Stimulated activated CD4-positive, alpha-beta T cell treated with anti-CD3 and anti-CD28 coated beads, TNF-alpha, amount 100 ng/mL, for 1 hour (primary cell): ENCODE results near the gene CDS2.

Experiments
- DNase-seq, 3 donors: peaks; one replicate each; pipeline ENCODE4 v3.0.0-alpha.2; 2020; ENCODE audit warnings: low read depth in 3 of 3, low spot score in 1 of 3

CDS2 gene

GRCh38 chr20:5178046-5178445, 51.2 kb downstream of the CDS2 start:
- no peak for DNase-seq

- DNase-seq = no peak
These were observed 53.6 kb downstream of the CDS2 start for GRCh38 chr20:5180421-5180820.

DNA sequence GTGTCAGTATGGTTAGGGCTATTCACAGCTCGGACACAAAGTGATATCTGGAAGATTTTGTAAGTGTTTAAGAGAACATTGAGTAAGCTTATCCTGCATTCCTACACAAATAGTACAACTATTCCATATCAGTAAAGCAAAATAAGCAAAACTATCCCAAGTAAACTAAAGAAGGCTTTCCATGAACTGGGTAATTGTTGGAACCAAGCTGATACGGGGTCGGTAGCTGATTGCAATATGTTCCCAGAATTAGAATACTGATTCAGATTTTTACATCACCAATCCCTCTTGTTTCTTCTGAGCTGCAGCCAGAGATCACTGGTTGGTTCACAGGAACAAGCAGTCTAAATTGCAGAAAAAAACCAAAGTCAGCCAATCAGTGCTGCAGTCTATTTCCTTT, 54.1 kb downstream of the CDS2 start:
- DNase-seq = no peak

GRCh38 chr20:5181492-5181891, 54.7 kb downstream of the CDS2 start:
- DNase-seq = no peak

DNA sequence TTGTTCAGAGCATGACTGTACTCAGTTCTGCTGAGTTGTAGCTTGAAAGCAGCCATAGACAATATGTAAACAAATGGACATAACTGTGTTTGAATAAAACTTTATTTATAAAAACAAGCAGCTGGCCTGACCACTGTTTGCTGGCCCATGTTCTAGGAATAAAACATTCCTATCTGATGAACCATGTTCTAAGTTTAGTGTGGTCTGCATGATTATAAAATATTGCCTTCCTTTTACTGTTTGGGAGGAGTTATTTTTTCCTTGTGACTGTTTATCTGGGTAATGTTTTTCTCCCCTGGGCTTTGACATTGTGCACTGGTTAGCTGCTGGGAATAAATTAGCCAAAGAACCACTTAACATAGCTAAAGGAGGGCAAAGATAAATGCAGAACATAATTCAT, 55.1 kb downstream of the CDS2 start:
- no peak for DNase-seq

DNA sequence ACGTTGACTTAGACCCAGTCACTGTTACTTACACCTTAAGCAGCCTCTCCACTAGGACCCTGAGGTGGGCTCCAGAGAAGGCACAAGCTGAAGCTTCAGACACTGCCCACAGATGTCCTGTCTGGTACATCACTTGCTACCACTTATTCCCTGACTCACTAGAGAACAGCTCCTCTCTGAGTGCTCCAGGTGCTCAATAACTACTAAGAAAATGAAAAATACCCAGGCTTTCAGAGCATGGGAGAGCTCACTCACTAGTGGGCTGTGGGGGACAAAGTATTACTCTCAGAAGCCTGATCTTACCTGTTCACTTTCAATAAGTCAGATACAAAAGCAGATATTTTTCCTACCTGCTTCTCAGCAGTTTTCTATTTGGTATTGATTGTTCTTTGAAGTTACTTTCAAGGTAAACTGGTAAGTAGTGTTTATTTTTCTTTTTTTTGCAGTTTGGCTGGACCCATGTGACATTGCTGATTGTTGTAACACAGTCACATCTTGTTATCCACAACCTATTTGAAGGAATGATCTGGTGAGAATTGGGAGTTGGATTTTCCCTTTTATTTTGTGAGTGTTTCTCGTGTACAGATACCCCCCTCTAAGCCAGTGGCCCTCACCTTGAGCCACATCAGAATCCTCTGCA, 55.9 kb downstream of the CDS2 start:
- no peak for DNase-seq

- DNase-seq = no peak
These were observed 57.1 kb downstream of the CDS2 start for GRCh38 chr20:5183731-5184474.

DNA sequence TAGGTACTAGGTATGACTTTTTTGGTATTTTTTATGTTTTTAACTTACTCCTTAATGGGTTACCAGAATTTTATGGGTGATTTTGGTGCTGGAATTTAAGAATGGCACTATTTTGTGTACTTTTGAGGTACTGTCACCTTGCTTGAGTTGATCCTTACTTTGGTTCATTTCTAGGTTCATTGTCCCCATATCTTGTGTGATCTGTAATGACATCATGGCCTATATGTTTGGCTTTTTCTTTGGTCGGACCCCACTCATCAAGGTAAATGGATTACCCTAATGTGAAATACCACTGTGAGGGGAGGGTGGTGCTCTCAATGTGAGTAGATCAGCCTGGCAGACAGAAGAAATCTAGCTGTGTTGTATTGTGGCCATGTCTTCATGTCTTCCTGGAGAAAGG, 57.9 kb downstream of the CDS2 start:
- DNase-seq = no peak

DNA sequence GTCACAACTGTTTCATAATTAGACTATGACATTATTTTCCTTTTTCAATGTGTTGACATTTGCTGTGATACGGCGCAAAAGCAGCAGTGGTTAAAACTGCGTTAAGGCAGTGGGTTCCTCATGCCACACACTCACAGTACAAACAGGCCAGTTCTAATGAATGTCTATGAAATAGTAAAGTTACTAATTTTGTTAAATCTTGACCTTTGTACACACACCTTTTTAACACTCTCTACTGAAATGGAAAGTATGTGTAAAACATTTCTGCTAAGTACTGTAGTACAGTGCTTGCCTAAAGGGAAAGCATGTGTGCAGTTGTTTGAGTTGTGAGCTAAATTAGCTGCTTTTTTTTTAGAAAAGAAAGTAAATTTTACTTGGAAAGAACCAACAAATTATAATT, 60.3 kb downstream of the CDS2 start:
- no peak for DNase-seq

- no peak for DNase-seq
These were observed 61.9 kb downstream of the CDS2 start for GRCh38 chr20:5188736-5189135.

- DNase-seq = no peak
These were observed 63.1 kb downstream of the CDS2 start for GRCh38 chr20:5189917-5190316.

DNA sequence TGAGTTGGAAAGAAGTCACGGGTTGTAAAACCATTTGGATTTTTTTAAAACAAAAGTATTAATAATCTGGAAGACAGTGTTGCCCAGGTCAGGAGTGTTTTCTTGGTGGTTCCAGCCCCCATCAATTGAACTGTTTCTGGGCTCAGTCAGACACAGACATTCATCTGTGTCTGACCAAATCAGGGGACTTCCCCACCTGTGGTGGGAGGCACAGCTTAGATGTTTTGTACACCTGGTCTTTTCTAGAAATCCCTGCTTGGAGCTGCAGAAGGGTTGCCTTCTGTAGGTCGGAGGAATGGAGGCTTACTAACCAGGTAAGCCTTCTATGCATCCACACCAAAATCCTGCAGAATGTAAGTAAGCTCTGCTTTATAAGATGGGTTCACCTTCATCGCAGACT, 63.6 kb downstream of the CDS2 start:
- DNase-seq = no peak

DNA sequence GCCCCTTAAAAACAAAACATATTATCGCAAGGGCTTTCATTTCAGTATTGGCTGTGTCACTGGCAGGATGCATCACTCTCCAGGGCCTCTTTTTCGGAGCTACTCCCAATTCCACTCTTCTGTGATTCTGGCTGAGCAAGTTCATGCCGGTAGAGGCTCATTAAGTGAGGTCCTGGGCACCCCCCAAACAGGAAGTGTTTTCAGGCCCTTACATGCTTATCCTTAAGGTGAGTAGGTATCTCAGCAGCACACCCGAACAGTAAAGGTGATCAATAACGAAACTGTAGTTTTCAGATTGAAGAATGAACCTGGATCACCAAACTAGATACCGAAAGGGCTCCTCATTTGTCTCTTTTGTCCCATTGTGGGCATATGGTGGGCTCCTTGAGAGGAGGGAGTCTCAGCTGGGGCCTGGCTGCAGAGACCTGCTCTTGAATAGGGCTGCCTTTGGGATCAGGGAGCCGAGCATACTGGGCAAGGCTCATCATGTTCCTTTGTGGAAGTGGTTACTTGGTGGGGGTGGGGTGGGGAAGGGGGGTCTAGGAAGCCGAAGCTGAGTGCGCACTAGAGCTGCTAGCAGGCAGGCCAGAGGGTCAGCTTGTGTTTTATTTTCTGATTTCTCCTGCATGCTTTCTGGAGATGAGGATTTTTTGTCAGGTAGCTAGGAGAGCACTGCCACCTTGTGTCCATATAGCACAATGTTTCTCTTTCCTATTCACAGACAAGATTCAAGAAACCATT, 65.2 kb downstream of the CDS2 start:
- peak in 1 of 3 donors; percentile 13 for DNase-seq

DNA sequence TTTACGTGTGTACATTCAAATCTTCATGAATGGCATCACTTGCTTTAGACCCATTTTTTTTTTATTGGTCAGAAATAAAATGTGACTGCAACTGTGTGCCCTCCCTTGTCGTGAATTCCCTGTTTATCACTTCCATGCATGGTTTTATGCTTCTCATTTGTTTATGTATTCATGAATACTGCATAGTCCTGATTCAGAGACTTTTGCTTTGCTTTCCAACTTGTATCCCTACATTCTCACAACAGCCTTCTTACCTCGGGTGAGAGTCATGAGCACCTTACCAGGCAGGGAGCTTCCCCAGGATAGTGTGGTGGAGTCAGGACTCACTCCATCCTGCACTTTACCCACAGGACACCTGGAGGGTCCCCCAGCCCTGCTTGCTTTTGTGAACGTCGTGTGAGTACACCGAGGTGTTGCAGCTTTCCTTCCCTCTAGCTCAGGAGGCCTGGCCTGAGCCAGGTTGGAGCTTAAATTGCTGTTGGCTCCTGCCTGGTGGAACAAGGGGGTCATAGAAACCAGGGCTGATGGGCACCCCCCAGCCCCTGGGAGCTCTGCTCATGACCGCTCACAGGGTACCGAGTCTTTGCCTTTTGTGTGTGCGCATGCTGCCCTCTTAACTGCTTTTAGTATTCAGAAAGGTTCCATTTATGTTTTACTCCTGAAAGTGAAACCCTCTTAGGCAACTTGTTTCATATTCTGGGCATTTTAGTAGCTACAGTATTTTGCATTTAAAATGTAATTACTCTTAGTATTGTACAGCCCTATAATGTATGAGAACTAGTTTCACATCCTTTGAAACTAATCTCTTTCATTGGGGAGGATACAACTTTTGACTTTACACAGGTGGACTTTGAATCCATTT, 66.0 kb downstream of the CDS2 start:
- no peak for DNase-seq

- no peak for DNase-seq
These were observed 68.8 kb downstream of the CDS2 start for GRCh38 chr20:5195655-5196054.

DNA sequence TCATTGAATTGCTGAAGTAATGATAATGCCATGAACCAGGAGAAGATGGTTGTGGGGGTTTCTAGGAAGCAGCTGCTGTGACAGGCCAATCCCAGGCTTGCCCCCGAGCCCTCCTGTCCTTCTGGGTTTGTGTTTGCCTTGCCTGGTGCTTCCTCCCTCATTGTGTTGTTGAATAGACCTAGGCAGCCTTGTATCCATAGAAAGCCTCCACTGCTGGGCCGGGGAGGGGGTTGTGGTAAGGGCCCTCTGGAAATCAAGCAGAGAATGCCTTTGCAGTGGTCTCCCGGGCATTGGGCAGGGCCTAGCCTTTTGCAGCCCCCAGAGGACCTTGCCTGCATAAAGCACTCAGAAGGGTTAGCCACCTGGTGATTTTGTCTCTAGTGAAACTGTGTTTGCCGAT, 69.3 kb downstream of the CDS2 start:
- DNase-seq = no peak

DNA sequence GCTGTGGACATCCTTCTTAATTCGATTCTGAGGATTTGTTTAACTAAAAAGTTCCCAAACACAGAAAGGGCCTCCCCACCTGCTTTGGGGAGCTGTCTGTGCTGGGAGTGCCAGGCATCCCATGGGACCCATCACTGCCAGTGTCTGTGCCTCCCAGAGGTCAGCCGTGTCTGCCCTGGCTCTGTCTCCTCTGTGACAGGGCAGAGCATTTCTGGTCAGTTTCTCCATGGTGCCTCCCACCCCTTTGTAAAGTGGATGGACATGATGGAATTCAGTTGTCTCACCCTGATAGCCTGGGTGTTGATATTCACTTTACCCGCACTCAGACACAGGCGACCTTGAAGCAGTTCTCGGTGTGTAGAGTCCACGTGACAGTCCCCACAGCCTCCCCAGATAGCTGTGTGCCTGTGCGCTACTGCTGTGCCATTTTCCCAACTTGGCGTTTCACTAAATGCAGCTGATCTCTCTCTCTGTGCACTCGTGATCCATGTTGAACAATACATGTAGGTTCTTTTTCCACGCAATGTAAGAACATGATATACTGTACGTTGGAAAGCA, 70.5 kb downstream of the CDS2 start:
- no peak for DNase-seq

DNA sequence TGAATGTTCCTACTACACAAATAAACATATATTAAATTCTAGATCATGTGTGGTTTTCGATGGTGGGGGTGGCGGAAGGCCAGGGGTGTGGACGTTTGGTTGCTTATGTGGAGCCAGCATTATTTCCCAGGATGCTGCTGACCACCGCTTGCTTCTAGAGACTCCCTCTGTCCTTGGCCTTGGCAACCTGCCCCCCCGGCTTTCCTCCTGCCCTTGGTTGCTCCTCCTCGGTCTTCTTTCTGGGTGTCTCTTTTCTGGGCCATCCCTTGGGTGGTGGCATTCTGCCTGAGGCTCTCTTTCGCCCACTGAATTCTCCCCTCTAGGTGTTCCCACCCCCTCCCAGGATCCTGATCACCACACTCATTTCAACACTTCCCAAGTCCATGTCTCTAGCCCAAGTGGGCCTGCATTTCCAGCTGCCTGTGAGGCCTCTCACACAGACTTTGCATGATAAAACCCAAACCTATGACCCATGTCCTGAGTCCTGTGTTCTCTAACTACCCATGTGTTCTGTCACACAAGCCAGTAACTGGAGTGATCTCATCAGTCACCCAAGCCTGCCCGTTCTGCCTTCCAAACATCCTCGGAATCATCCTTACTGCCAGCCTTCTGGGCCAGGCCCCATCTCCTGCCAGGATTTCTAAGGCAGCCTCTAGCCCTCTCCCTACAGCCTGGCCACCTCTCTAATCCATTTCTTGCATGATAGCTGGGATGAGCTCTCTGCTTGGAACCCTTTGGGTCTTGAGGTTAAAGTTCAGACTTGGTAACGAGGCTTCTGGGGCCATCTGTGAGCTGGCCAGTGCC, 71.2 kb downstream of the CDS2 start:
- DNase-seq = no peak

DNA sequence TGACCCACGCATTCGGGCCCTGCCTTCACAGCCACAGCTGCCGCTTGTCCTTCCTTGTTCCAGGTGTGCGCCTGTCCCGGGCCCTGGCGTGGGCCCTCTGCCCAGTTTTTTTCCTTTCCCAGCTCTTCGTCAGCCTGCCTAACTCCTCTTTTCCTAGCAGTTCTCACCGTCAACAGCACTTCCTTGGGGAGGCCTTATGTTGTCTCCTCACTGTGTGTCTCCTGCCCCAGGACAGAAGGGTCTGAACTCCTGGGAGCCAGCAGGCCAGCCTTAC, 71.8 kb downstream of the CDS2 start:
- DNase-seq = no peak

- no peak for DNase-seq
These were observed 76.6 kb downstream of the CDS2 start for GRCh38 chr20:5203380-5203779.
